Measurements from ENCODE around the gene ERH.
"Not testable (repeated sequence)": the region's sequence is repeated elsewhere in the genome, so short reads cannot be mapped to it uniquely, and the experiment has no call there.

Gene ERH

DNA sequence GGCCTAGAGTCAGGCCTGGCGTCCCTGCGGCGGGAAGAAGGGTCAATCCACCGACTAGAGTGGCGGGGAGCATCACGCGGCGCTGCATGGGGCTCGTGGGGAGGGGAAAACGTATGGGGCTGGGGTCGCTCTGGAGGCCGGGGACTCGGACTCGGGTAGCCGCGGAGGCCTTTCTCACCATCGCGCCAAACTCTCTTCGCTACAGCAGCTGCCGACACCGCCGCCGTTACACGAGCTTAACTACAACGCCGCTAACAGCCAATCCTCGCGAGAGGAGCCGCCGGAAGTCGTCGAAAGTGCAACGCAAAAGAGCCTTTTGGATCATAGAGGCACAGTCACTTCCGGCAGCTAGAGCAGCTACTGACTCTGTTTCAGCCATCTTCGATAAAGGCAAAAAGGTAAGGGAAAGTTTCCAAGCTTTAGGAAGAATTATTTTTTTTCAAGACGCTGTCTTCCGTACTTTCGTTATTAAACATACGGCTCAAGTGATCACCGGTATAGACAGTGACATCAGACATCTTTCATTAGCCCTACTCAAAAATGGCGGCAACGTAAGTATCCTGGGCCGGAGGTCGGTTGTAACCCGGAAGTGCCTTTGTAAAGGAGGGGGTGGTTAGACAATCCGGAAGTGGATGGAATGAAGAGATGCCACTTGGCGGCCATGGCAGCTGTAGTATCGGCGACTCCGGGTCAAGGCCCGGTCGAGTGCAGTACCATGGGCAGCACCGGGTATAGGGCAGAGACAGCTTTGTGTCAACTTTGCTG lies at the start of gene ERH, which contains the start of gene SLC39A9:
Gene ERH (minus strand): TSS at position 247 of the 765 bp plus-strand sequence. CDS start 66 bp downstream, at position 181.
Gene SLC39A9 (plus strand): TSS at position 640 of the 765 bp plus-strand sequence. CDS start 678 bp downstream, outside the sequence.
- peak; percentile 99 for DNase-seq

GRCh38 chr14:69443296-69443805 lies 45.3 kb upstream of the ERH start:
- DNase-seq: no peak

- no peak for DNase-seq
These were observed 43.8 kb upstream of the ERH start for GRCh38 chr14:69441948-69442347.

- no peak for DNase-seq
These were observed 41.6 kb upstream of the ERH start for GRCh38 chr14:69439521-69440270.

- DNase-seq: no peak
These were observed 34.3 kb upstream of the ERH start for GRCh38 chr14:69432364-69432763.

GRCh38 chr14:69430306-69430939 lies 32.3 kb upstream of the ERH start:
- DNase-seq: no peak

DNA sequence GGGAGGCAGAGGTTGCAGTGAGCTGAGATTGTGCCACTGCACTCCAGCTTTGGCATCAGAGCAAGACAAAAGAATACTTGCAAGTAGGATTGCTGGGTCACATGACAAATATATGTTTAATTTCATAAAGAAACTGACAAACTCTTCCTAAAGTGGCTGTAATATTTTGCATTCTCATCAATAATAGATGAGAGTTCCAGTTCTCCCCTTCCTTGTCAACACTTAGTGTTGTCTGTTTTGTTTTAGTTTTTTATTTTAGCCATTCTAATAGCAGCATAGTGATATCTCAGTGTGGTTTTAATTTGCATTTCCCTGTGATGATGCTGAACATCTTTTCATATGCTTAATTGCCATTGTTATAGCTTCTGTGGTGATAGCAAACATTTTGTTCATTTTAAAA lies 31.5 kb upstream of the ERH start:
- DNase-seq: no peak

- peak; percentile 44 for DNase-seq
These were observed 30.3 kb upstream of the ERH start for GRCh38 chr14:69428289-69428998.

- DNase-seq: no peak
These were observed 29.5 kb upstream of the ERH start for GRCh38 chr14:69427596-69427995.

DNA sequence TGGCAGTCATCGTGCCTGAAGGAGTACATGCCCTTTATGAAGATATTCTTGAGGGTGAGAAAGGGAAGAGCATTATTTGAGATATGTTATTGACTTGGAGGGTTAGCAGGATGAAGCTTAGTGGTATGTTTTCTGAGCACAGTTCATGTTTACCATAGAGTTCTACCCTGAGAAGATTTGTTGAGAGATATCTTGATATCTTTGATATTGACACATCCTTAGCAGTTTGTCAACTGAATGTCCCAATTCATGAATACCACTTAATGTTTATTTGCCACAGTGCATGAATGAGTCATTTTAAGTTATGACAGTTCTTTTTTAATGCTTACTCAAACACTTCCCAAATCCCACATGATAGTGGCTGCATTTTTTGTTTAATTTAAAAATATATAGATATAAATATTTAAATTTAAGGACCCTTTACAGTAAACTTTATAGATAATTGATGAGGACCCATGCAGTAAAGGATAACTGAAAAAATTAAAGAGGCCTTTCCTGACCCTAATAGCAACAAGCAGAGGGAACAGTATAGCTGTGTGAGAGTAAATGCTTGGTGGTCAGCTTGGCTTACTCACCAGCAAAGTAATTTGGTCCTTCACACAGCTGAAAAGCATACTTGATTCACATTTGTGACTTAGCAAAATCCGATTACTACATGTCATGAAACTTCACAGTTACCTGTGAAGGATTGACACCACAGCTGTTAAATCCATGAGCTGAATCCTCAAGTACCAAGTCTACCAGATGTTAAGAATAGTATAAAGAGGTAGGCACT lies 26.2 kb upstream of the ERH start:
- no peak for DNase-seq

GRCh38 chr14:69423279-69423678 lies 25.2 kb upstream of the ERH start:
- DNase-seq: no peak

DNA sequence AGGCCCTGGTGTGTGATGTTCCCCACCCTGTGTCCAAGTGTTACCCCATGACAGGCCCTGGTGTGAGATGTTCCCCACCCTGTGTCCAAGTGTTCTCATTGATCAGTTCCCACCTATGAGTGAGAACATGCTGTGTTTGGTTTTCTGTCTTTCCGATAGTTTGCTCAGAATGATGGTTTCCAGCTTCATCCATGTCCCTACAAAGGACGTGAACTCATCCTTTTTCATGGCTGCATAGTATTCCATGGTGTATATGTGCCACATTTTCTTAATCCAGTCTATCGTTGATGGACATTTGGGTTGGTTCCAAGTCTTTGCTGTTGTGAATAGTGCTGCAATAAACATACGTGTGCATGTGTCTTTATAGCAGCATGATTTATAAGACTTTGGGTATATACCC lies 18.0 kb upstream of the ERH start:
- DNase-seq: not testable (repeated sequence)

DNA sequence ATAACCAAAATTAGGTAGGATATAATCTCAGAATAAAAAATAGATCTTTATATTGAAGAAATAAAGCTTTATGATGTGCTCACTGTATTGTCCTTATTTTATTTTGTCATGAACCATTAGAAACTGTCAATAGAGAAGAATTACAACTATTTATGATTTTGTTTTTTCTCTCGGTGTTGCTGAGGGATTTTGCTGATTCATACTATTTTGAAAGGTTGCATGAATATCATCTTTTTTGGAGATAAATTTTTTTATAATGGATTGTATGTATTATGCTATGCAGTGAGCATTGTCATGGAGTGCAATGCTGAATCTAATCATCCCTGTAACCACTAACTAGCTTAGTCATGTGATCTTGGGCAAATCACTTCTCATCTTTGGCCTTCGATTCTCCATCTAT lies 15.4 kb upstream of the ERH start:
- no peak for DNase-seq

- DNase-seq: peak; percentile 45
These were observed 10.3 kb upstream of the ERH start for GRCh38 chr14:69408331-69408960.

- DNase-seq: no peak
These were observed 7.7 kb upstream of the ERH start for GRCh38 chr14:69405762-69406161.

GRCh38 chr14:69404883-69405282 lies 6.8 kb upstream of the ERH start:
- no peak for DNase-seq

GRCh38 chr14:69404478-69404877 lies 6.4 kb upstream of the ERH start:
- DNase-seq: no peak

DNA sequence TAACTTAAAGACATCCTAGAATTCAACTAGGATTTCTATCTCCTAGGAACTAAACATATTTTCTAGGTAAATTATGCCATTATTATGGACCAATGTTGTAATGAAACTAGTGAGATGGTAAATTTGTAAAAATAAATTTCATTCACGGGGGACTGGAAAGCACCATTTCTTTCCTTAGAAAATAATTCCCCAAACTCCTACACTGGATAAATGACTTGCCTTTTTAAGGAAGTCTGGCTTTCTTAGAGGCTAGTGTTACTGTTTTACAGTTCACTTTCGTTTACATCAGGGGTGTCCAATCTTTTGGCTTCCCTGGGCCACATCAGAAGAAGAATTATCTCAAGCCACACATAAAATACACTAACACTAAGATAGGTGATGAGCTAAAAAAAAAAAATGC lies 3.7 kb upstream of the ERH start:
- DNase-seq: no peak

DNA sequence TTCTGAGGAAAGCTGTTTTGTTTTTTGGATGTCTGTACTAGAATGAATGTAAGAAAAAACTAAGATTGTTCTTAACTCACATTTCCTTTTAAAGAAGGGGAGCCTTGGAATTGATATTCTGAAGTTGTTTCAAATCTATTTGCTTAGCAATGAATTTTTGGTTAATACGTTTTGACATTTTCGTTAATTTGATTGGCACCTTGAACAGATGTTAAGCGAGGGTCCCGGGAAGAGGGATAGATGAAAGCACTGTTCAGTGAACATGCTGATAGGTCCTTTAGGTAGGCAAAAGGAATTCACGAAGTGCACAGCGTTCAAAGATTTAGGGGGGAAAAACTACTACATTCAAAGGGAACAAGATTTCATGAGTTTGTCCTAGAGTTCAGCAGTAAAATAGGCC lies 2.1 kb upstream of the ERH start:
- DNase-seq: no peak

- no peak for DNase-seq
These were observed 1.7 kb upstream of the ERH start for GRCh38 chr14:69399750-69400149.

- no peak for DNase-seq
These were observed 715 bp upstream of the ERH start for GRCh38 chr14:69398818-69399210.

GRCh38 chr14:69395929-69396328 lies 2.2 kb downstream of the ERH start:
- DNase-seq: no peak
